NK-92 treated with Interleukin-12 subunit alpha and Interleukin-12 subunit beta, amount 100 ng/mL, for 24 hours (cell line): ENCODE measurements around the gene ARL3.
"Not testable (repeated sequence)": the region's sequence is repeated elsewhere in the genome, so short reads cannot be mapped to it uniquely, and the experiment has no call there.

Experiments
- DNase-seq: peaks from one replicate; lab custom pipeline; 2025; lab: John Stamatoyannopoulos, UW

ARL3 gene

DNA sequence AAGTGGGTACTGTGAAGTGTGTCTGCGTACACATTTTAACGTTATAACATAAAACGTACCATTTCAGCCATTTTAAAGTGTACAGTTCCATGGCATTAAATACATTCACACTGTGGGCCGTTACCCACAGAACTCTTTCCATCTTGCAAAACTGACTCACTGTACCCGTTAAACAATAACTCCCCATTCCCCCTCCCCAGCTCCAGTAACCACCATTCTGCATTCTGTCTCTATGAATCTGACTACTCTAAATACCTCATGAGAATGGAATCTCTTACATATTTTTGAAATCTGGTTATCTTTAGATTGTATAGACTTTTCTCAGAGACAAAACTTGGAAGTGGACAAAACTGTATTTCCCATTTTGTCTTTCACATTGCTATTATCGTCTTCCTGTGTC is 9.3 kb downstream of the ARL3 start:
- DNase-seq, result no peak

DNA sequence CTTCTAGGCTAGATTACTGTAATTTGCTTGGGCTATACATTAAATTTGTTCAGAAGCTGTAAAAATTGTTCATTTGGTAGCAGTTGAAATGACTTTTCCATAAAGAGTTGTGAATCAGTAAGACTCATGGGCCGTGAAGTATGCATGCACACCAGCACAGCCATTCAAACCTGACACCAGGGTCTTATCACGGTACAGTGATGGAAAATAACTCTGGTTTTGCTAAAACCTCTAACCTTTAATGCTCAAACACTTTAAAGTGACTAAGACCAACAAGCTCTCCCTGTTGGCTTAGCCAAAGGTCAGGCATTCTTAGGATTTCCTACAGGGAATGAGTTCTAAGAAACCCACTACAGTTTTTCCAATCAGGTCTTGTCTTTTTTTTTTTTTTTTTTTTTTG is 11.5 kb downstream of the ARL3 start:
- no peak for DNase-seq

DNA sequence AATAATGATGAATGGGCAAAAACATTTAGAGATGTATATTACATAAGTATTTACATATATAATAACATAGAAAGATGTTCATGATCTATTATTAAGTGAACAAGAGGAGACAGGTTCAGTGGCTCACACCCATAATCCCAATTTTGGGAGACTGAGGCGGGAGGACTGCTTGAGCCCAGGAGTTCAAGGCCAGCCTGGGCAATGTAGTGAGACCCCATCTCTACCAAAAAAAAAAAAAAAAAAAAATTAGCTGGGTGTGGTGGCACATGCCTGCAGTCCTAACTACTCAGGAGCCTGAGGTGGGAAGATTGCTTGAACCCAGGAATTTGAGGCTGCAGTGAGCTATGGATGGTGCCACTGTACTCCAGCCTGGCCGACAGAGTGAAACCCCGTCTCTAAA is 12.4 kb downstream of the ARL3 start:
- DNase-seq, result no peak

DNA sequence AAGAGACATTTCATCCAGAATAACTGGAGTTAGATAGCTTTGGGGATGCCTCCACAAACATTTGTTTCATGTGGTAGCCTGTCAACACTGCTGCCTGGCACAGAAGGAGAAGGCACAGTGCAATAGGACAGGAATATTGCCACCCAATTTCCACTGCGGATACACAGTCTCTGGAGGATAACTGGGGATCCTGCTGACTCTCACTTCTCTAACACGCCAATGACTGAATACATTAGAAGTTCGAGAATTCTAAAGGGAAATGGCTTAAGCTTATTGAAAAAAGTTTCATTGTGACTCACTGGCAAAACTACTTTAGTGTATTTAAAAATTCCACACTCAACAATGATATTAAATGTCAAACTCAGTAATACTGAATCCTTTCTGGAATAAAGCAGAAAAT is 12.9 kb downstream of the ARL3 start:
- no peak for DNase-seq

DNA sequence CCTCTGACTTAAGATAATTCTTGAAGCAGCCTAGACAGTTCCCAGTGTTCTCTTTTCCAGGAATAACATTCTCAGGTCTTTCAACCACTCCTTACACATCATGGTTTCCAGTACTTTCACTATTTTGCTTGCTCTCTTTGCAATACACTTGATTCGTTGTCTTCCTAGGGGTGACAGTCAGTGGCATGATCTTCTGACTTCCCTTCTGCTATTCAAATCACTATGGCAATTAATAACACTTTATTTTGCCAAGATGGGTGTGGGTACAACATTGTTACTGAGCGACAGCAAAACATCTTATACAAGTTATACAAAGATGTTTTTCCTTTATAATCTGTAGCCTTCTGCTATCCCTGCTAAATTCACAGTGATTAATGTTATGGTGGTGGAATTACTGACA is 15.3 kb downstream of the ARL3 start:
- DNase-seq, result no peak

DNA sequence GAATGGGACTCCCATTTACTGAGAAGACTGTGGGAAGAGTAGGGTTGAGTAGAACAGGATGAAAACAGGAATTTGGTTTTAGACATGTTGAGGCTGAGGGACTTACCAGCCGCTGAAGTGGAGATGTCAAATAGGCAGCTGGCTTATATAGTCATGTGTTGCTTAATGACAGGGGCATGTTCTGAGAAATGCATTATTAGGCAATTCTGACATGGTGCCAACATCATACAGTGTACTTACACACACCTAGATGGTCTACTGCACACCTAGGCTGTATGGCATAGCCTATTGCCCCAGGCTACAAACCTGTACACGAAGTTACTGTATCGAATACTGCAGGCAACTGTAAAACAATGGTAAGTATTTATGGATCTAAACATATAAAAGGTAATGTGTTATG is 17.5 kb downstream of the ARL3 start:
- no peak for DNase-seq

DNA sequence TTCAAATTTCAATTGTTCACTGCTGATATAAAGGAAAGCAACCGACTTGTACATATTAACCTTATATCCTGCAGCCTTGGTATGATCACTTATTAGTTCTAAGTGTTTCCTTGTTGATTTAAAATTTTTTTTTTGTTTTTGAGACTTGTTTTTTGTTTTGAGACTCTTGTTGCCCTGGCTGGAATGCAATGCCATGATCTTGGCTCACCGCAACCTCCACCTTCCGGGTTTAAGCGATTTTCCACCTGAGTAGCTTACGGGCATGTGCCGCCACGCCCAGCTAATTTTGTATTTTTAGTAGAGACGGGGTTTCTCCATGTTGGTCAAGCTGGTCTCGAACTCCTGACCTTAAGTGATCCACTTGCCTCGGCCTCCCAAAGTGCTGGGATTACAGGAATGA is 18.8 kb downstream of the ARL3 start:
- not testable (repeated sequence) for DNase-seq

DNA sequence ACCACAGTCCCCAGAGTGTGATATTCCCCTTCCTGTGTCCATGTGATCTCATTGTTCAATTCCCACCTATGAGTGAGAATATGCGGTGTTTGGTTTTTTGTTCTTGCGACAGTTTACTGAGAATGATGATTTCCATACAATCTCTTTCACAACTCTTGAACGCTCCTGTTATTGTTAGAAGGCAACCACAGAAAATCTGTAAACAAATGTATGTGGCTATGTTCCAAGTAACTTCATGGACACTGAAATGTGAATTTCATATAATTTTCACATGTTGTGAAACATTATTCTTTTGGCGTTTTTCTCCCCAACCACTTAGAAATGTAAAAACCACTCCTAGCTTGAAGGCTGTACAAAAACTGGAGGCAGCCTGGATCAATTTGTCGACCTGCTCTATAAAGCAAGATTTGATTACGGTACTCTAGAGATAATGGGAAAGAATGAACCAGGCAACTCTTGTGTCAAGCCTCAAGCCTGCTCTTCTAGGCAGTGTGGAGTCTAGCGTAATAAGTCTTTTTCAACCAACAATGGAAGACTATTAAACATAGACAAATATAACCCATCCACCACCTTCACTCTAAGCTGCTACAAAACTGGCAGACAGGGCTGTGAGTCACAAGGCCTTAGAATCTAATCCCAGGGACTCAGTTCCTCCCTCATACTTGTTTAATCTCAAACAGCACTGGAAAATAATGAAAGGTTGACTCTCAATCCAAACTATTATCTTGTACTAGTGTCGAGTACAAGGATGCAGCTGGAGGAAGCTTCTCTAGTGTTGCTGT is 22.7 kb downstream of the ARL3 start:
- no peak for DNase-seq

DNA sequence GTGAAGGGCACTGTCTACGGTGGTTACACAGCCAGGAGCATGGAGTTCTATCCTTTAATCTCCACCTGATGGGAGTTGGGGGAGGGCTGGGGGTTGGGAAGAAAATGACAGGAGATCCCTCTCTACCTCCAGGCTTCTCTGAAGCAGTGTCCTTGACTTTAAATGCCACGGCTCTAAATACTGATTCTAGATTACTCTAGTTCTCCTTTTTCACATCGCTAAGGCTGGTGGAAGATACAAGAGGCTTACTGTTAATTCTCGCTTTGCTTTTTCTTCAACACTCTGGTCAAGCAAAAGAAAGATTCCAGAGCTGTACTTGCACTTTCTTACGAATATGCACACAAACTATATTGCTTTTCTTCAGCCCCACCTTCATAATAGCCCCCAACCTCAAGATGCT is 30.5 kb downstream of the ARL3 start:
- no peak for DNase-seq

DNA sequence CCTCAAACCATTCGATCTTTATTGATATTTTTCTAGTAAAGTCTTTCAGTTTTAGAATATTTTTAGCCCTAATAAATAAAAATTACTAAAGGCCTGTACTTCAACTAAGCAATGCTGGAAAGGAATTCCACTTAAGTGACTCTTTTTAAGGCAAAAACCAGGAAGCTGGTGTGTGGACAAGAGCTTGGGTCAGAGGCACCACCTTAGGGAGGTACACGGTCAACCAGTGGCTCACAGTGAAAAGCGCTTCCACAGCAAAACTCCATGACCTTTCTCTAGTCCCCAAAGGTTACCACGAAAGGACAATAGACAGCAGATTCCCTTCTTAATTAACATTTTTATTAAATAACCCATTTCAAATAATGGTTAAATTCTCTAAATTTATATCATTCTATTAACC is 31.2 kb downstream of the ARL3 start:
- DNase-seq, result no peak

DNA sequence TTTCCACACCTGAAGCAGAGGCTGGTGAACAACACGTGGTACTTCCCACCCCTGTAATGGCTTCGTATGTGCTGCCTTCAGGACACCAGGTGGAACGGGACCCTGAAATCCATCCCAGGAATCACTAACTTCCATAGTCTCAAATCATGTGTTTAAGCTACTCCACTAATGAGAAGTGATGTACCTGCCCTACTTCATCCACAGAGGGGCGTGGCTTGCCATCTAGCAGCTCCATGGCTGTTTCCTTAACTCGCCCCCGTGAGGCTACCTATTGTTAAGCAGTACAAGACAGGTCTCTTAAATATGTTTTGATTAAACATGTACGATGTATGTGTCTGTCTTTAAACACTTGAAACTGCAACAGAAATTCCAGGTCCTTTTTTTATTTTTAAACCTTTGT is 31.8 kb downstream of the ARL3 start:
- no peak for DNase-seq

DNA sequence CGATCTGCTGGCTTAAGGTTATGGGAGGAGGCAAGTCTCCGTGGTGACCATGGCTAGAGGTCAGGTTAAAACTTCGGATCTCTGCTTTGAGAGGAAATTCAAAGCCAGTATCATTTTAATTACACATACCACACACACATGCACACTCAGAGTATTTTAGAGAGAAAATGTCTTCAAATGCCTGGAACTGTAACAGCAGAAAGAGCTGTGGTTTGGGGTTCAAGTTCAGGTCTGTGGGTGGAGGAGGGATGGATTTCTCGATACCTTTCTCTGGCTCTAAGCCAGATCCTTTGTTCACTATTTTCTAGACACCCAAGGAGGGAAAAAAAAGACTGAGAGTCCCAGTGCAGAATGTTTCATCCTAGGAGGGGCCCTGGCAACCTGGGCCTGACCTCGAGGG is 32.5 kb downstream of the ARL3 start:
- no peak for DNase-seq

DNA sequence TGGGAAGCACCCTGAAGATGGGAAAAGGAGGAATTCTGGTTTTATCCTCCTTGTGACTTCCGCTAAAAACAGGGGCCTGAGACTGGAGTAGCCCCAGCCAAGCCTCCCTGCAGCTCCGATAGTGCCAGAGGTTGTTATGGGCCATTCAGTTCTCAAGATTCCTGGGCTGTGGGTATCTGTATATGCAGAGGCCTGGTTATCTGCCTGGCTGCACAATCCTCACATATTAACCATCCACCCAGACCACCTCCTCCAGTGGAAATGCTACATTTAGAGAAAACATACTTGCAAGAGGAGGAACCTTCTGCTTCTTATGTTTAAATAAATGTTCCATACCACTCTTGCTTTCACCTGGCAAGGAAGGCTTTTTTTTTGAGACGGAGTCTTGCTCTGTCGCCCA is 34.6 kb downstream of the ARL3 start:
- DNase-seq, result no peak

DNA sequence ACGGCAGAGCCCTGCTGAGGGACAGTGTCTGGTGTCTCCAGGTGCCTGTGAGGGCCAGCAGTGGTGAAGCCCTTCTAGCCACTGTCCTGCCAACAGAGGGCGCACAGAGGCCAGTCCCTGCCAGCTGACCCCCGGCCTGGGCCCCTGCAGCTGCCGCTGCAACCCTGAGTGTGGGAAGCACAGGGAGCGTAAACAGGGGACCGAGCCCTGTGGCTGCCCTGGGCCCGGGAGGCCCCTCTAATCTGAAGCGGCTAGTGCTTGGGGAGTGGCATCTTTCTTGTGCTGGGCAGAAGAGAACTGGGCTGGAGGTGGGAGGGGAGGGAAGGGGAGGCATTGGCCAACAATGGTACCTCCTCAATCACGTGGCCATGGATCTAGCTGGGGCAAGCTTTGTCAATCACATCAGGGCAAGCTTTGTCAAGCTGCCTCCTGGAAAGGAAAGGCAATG is 35.3 kb downstream of the ARL3 start:
- no peak for DNase-seq

DNA sequence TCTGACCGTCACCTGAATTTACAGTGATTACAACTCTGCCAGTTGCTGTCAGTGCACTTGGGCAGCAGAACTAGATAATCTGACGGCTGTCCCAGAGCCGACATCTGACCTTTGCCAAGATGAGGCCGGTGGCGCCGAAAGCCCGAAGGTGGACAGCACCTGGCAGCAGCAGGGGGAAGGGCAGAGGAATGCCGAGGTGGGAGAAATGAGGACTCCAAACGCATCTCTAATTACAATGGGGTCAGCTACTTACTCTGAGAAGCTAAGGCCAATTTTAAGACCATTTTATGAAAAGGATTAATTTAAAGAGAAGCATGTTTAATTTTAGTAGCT is 36.2 kb downstream of the ARL3 start:
- DNase-seq, result no peak

DNA sequence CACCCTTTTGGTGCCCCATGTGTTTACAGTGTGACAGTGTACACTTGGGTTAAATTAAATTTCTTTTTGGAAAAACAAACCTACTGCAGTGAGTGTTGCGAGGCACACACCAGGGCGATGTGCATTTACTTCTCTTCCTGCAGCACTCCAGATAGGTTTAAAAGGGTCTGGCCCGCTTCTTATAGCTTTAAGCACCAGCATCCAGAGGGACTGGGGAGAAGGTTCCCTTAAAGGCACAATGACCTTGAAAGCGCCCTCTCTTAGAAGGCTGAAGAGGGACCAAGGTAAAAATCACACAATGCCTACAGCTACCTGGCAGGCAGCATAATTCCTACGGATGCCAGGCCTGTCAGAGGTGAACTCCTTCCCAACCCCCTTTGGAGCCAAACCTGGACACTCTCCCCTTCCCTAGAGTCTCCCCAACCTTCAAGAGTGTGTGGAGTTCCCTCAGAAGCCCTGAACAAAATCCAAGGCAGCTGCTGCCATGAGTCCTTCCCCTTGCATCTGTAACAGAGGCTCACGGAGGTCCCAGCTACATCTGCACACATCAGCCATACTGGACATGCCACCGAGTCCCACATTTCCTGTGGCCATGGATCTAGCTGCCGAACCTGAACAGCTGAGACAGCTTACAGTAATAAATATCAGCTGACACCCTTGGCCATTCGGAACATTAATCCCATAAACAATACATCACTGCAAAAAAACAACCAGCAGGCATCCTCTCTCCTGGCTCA is 36.7 kb downstream of the ARL3 start:
- no peak for DNase-seq

DNA sequence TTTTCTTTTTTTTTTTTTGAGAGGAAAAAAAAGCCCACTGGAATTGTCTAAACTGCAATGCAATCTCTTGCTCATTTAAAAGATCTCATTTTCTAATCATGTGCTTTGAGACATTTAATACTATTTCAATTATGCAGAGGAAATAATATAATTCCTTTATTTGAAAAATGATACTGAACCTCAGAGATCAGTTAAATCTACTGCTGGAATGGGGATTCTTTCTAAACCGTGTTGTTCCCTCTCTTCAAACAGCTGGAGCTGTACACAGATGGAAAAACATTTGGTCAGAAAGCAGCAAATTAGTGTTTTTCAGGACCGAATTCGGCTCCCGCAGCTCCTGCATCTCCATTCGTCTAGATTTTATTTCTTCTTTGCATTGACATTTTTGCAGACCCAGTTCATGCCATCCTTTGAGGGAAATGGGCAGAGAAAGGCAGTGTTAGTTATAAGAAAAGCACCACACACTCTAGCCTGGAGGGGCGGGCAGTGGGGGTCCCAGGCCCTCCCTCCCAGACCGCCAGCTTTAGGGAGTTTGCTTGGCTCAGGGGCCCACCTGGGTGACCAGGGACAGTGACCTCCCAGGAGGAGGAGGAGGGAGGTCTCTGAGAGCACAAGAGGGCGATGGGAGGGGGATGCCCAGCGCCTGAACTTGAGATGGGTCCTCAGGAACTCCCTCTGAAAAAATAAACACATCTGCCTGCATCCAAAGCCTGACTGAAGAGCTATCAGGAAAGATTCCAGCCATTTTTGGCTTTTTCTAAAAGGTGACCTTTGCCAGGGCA is 37.5 kb downstream of the ARL3 start:
- DNase-seq, result no peak

DNA sequence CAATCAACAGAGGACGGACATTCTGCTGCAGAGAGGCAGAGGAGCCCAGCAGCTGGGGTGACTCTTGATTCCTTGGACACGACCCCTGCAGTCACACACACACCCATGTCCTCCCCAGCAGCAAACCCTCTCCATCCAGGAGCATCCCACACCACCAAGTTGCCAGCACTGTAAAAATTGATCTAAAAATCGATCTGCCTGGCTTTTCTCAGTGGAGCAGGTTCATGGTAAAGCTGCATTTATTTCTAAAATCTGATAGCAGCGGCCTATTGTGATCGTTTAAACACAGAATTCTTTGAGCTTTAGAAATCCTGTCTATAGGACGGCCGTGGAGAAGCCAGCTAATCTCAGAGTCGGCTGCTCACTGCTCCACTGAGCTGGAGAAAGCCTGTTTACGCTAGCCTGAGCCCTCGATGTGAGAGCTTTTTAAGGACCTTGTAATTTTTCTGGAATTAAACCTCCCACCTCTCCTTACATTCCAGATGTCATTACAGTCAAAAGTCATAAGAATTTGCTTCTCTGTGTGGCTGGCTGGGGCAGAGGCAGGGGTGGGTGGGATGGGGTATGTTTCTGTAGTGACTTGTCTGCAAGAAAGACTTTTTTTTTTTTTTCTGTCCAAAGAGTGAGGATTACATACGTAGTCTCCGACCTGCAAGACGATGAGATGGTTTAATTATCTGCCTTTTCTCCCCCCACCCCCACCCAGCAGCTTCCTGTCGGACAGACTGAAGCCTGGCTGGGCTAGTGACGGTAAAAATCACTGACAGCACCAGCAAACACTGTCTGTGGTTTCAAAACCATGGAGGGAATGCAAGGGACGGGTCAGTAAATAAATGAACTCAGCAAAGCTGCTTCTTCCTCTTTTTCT is 38.3 kb downstream of the ARL3 start:
- no peak for DNase-seq

DNA sequence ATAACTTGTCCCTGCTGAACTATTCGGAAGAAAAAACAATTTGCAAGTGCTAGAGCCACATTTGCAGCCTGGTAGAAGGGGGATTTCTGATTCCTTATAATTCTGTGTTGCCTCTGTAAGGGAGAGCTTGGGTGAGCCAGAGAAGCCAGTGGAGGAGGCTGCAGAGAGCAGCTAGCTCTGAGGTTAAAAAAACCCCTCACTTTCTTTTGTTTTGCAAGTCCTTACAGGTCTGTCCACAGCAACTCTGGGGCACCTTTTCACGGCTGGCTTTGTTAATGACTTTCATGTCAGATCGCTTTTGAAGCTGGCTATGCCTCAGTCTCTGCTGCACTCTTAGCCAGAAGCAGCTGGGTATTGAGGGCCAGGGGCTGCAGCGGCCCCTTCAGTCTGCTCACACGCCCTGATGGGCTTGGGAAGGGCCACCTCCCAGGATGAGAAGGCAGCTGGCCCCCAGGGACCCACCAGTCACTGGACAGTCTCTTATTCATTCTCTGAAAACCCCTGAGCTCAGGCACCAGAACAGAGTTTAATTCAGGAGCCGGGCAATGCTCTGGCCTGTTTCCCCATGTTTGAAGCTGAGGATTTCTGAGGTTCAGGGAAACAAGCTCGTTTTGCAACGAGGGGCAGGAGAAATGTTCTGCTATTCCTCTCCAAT is 39.1 kb downstream of the ARL3 start:
- DNase-seq, result no peak

DNA sequence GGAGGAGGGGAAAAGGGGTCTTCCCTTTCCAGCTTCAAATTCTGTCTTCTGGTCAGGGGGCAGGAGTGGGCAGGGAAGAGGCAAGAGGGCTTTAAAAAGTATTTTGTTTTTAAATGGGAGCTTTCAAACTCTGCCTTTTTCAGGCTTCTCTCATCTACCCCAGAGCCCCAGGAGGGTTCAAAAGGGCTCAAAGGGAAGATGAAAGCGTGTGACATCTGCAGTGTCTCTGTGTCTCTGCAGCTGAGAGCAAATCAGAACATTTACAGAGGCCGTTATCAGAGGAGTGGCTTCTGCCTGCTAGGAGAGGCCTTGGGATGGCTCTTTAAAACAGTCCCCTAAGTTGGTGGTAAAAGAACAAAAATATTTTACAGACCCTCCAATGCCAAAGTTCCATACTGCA is 39.6 kb downstream of the ARL3 start:
- DNase-seq, result no peak

DNA sequence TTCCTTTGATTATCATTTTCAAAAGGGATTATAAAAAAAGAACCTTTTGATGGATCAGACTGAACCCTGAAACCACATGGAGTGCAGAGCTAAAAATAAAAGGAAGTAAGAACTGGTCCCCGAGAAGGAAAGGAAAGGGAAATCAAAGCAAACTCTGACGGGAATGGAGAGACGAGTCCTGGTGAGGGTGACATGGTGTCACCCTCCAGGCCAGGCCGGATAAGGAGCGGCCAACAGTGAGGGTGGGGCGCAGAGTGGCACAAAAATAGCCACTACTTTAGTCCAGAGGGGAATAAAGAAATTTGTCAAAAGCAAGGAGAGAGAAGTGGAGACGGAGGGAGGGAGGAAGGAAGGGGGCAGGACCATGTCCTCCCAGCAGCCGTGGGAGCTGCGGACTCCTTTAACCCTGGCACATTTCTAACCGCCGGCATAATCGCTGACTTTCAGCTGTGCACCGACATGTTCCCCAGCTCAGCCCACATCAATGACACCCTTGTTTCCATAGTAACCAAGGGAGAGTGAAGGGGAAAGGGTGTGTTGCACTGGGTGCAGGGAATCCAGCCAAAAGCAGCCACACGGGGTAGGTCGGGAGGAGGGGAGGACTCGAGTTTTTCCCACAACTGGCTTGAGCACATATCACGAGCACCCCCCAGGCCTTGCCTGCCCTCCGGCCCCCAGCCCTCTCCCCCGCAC is 40.2 kb downstream of the ARL3 start:
- no peak for DNase-seq
